Pancreas (tissue), 10 donors: Measurements from ENCODE around the gene ACTG1. TPM values are rescaled to one million over a fixed set of nuclear protein-coding genes. Genes with fewer than 3 reads are reported as not detected.
"Not testable (repeated sequence)": the region's sequence is repeated elsewhere in the genome, so short reads cannot be mapped to it uniquely, and the experiment has no call there.

Source experiments
- ATAC-seq, 4 donors: fragments of 200-7000 bp; cut with Tn5 transposase; one replicate each; pipeline versions ENCODE4 v1.8.0 to v1.9.1; 2020; ENCODE audit warnings: mild to moderate bottlenecking in 4 of 4, moderate library complexity in 4 of 4
- DNase-seq, 6 donors: peaks; one replicate each; pipeline ENCODE4 v3.0.0-alpha.2; 2020
- FAIRE-seq: peaks from 2 replicates; lab custom pipeline; 2012; peaks lifted over from hg19 to GRCh38; lab: Jason Lieb, UNC
- H3K27ac ChIP-seq, 4 donors: fragments of 200-600 bp; sonication (generic); 1 replicate in 3 of 4; 2 replicates in 1 of 4; pipeline versions ENCODE4 v1.5.0 to v1.8.0; 2020
- H3K27me3 ChIP-seq, 4 donors: fragments of 200-600 bp; one replicate each; pipeline ENCODE4 v1.8.0; 2021
- H3K36me3 ChIP-seq, 3 donors: fragments of 200-600 bp; sonication (generic) in 1 of 3; one replicate each; pipeline versions ENCODE4 v1.5.0 to v1.8.0; 2020 to 2021
- H3K4me1 ChIP-seq, 3 donors: fragments of 200-600 bp; one replicate each; pipeline ENCODE4 v1.8.0; 2021
- H3K4me3 ChIP-seq, 4 donors: fragments of 200-600 bp; sonication (generic) in 2 of 4; one replicate each; pipeline versions ENCODE4 v1.5.0 to v1.8.0; 2020 to 2021
- H3K9me3 ChIP-seq, 4 donors: fragments of 200-600 bp; one replicate each; pipeline ENCODE4 v1.8.0; 2021
- CTCF ChIP-seq, 4 donors: fragments of 200-600 bp; sonication (generic) in 3 of 4; IDR thresholded peaks; one replicate each; pipeline versions ENCODE4 v1.5.0 to v1.8.0; 2021; ENCODE audit warnings: antibody characterized with exemption in 4 of 4
- WGBS, 2 donors: extraction: QIAGEN DNeasy Blood & Tissue Kit; methylation state at CpG; one replicate each; pipeline ENCODE4 v1.1.7; 2013; 5-methylcytosine and 5-hydroxymethylcytosine counted together
- intact Hi-C, 3 donors: fragments of 100-400 bp; cut with DNase I; formaldehyde crosslinking; loops; one replicate each; pipeline versions ENCODE4 v1.11.1 to v1.14.2; 2022
- polyA plus RNA-seq, 2 donors: library from polyadenylated mRNA; stranded (reverse); fragments of 200-250 nt; gene quantifications; one replicate each; pipeline ENCODE4 v1.2.3, GENCODE V29; 2013
- total RNA-seq, 6 donors: library from RNA; stranded (reverse); fragmentation: NEBNext Ultra II Directional in 4 of 6; extraction: Animal tissue kit (Norgen Biotek cat#: 25700) in 4 of 6; gene quantifications; one replicate each; pipeline versions ENCODE4 v1.2.1 to v1.2.4, GENCODE V29; 2021 to 2023
- donor health status: healthy with polysubstance abuse.
- donor health status: DM: no; HTN: no; CAD: no; lungs with moderate emphysema.
- donor health status: DM: no; HTN: no; CAD: no.
- donor health status: control.
- donor health status: control.
- donor health status: Bipolar disorder and iron deficiency.
- donor health status: DM: yes; HTN: yes; CAD: no.
- donor health status: DM: no; HTN: no; CAD: no.
- donor health status: DM: no; HTN: no; CAD: no.
- donor health status: DM: yes; HTN: yes; CAD: no.

Gene ACTG1
- total and polyA plus RNA-seq, 8 donors, result 889 to 2,872 (median 1,674) TPM

GRCh38 chr17:81534157-81535006 is 21.8 kb upstream of the ACTG1 start:
- FAIRE-seq (no peak), DNase-seq (peak in 2 of 6 donors; percentile 42 to 67), ATAC-seq (no peak)
- Histone ChIP-seq H3K9me3 (no peaks in the 10 kb centered on the region), H3K4me3 (no peak overlapping the region), H3K36me3 (no peaks in the 10 kb centered on the region), H3K27ac (no peak overlapping the region), H3K27me3 (no peaks in the 10 kb centered on the region), H3K4me1 (peaks cover 0 to 17% (median 0%) of the 10 kb centered on the region in 3 donors)
- no peak for TF ChIP-seq CTCF (IDR thresholded peaks at IDR 0.05)
- WGBS, 2 donors, result 64 to 70% methylated on average over 6 of the region's 6 CpGs
- intact Hi-C loops, result loop anchor here in 1 of 3 donors (5.0 kb wide), 1 partner anchor 392 kb away; no protein-coding TSS in a partner anchor

- 79 to 89% methylated on average over 21 of the region's 21 CpGs for WGBS, 2 donors
- peaks cover 0 to 16% (median 0%) of the 10 kb centered on the region in 3 donors for H3K4me1 ChIP-seq
- H3K27me3 ChIP-seq, result no peaks in the 10 kb centered on the region
- intact Hi-C loops, result no loop called here
- no peak overlapping the region for H3K4me3 ChIP-seq
- H3K36me3 ChIP-seq, result no peaks in the 10 kb centered on the region
- DNase-seq, result peak in 2 of 6 donors; percentile 29 to 65
- ATAC-seq, result no peak
- no peak for FAIRE-seq
- no peak overlapping the region for H3K27ac ChIP-seq
- H3K9me3 ChIP-seq, result no peaks in the 10 kb centered on the region
- no peak for TF ChIP-seq CTCF (IDR thresholded peaks at IDR 0.05)
Observed at GRCh38 chr17:81533339-81534141, 20.9 kb upstream of the ACTG1 start.

GRCh38 chr17:81532490-81533287 is 20.1 kb upstream of the ACTG1 start:
- DNase-seq (peak in 2 of 6 donors; percentile 44 to 68), FAIRE-seq (no peak)

GRCh38 chr17:81531998-81532404 is 19.4 kb upstream of the ACTG1 start:
- H3K27me3 ChIP-seq, H3K27ac ChIP-seq, H3K4me1 ChIP-seq, FAIRE-seq, H3K36me3 ChIP-seq, ATAC-seq, intact Hi-C loops, H3K4me3 ChIP-seq, DNase-seq, H3K9me3 ChIP-seq: not testable (repeated sequence)
- 94 to 97% methylated on average over 3 of the region's 3 CpGs for WGBS, 2 donors

More at GRCh38 chr17:81532490-81533287, 20.1 kb upstream of the ACTG1 start:
- ATAC-seq, result no peak
- Histone ChIP-seq H3K4me3 (no peak overlapping the region), H3K9me3 (no peaks in the 10 kb centered on the region), H3K27ac (no peak overlapping the region), H3K36me3 (no peaks in the 10 kb centered on the region), H3K4me1 (peaks cover 0 to 12% (median 0%) of the 10 kb centered on the region in 3 donors), H3K27me3 (no peaks in the 10 kb centered on the region)
- intact Hi-C loops, result no loop called here
- no peak for TF ChIP-seq CTCF (IDR thresholded peaks at IDR 0.05)
- 92 to 95% methylated on average over 11 of the region's 11 CpGs for WGBS, 2 donors

GRCh38 chr17:81531013-81531412 is 18.4 kb upstream of the ACTG1 start:
- peak in 1 of 6 donors; percentile 31 for DNase-seq
- H3K27ac ChIP-seq, H3K27me3 ChIP-seq, H3K4me1 ChIP-seq, H3K36me3 ChIP-seq, H3K4me3 ChIP-seq, FAIRE-seq, ATAC-seq, intact Hi-C loops, H3K9me3 ChIP-seq: not testable (repeated sequence)
- WGBS, 2 donors, result 79 to 89% methylated on average over 6 of the region's 6 CpGs
